Activated naive CD4-positive, alpha-beta T cell treated with Interleukin-2 at 50 U/mL for 16 hours (primary cell): Measurements from ENCODE around the gene CD40.
A peak's percentile ranks its signal among the peaks of the same experiment; 100 is the strongest.
"Not testable (repeated sequence)": the region's sequence is repeated elsewhere in the genome, so short reads cannot be mapped to it uniquely, and the experiment has no call there.

ENCODE experiments used
- DNase-seq: peaks from one replicate; pipeline ENCODE4 v3.0.0-alpha.2; 2020

The CD40 gene

GRCh38 chr20:46117704-46118467 is at the start of gene CD40:
CD40 (plus strand) TSS chr20:46118314; CDS start chr20:46118344, 30 bp downstream.
- peak; percentile 70 for DNase-seq

- no peak for DNase-seq
Measured at GRCh38 chr20:46070215-46070900, 47.8 kb upstream of the CD40 start.

GRCh38 chr20:46071573-46071972 is 46.5 kb upstream of the CD40 start:
- no peak for DNase-seq

DNA sequence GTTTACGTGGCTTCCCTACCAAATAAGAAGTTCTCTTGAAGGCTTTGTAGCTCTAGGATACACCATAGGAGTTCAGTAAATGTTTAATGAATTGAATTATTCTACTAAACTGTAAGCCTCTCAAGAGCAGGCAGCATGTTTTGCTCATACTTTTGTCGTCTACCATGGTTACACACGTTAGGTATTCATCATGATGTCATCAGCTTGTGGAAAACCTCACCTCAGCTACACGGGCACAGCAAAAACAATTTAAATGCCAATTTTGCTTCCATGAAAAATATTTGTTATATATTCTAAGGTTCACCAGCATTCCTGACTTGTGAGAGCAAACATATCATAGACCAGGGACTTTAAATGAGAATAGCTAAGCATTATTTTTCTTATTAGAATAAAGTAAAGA is 45.1 kb upstream of the CD40 start:
- no peak for DNase-seq

DNA sequence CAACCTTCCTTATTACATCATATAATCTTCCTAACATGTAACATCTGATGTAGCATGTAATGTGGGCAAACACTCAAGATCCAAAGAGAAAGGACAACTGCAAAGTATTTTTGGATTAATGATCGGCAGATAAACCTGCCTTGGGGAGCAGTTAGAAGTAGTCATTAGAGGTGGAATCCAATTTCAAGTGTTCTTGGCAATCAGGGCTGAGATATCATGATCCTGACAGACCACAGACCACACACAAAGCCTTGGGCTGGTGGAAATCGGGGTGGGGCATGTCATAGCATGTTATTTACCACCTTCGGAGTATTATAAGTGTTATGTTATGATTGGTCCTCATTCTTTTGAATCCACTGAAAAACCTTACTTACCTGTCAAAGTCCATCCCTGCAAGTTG is 44.7 kb upstream of the CD40 start:
- no peak for DNase-seq

DNA sequence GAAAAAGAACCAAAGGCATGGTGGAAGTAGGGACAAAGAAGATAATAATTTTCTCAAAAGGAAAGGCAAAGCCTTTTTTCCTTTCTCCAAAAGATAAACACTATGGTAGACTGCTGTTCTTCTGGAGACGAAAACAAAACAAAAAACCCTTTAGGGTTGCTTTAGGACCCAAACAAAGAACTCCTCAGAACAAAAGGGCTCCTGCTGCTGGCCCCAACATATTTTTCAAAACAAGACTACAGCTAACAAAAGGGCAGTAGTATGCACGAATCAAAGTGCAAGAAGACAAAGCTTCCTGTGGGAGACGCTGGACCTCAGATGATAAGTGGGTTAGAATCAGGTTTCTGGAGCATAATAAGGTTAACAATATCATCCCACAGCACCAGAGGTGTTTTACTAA is 44.1 kb upstream of the CD40 start:
- DNase-seq = no peak

- DNase-seq = no peak
Measured at GRCh38 chr20:46076806-46077205, 41.3 kb upstream of the CD40 start.

- no peak for DNase-seq
Measured at GRCh38 chr20:46077642-46078305, 40.3 kb upstream of the CD40 start.

- DNase-seq = no peak
Measured at GRCh38 chr20:46078954-46079353, 39.2 kb upstream of the CD40 start.

DNA sequence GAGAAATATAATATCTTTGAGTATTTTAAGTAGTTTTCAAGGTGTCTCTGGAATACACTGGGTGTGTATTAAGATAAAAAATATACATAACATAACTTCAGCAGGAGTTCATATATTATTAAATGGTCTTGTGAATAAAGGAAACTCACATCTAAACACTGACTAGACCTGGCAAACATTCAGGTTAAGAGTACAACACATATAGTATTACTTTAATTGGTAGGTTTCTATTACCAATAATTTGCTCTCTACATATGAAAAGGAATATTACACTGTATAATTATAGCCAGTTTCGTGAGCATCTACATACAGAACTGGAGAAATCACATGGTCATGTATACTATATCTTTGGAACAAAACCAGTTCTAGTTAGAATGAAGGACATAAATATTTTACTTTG is 37.0 kb upstream of the CD40 start:
- DNase-seq = no peak

DNA sequence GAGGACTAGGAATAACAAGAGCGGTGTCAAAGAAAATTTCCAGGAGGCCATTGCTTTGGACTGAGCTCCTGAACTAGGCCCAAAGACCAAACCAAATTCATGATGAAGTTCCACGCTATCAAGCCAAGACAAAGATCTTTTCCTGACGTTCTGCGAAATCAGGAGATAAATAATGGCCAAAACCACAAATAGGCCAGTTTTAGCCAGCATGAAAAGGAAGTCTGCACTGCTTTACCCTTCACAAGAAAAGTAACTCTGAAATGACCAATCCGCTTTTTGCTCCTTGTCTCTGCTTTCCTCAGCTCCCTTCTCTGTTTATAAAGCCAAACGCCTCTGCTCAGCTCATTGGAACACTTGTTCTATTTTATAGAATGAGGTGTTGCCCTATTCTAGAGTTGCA is 35.0 kb upstream of the CD40 start:
- no peak for DNase-seq

GRCh38 chr20:46083531-46084061 is 34.5 kb upstream of the CD40 start:
- DNase-seq = no peak

DNA sequence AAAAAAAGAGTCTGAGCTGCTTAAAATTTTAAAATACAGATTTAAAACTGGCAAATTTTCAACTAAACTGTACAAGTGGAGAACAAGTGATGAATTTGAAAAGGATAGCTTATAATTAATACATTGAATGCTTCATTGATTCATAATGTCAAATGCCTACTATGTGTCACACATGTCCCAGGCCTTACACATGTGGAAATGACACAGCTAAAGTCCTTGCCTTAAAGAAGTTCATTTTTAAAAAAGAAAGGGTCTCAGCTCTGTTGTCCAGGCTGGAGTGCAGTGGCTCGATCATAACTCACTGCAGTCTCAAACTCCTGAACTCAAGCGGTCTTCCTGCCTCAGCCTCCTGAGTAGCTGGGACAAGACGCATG is 33.3 kb upstream of the CD40 start:
- DNase-seq = no peak

GRCh38 chr20:46085179-46085851 is 32.8 kb upstream of the CD40 start:
- no peak for DNase-seq

DNA sequence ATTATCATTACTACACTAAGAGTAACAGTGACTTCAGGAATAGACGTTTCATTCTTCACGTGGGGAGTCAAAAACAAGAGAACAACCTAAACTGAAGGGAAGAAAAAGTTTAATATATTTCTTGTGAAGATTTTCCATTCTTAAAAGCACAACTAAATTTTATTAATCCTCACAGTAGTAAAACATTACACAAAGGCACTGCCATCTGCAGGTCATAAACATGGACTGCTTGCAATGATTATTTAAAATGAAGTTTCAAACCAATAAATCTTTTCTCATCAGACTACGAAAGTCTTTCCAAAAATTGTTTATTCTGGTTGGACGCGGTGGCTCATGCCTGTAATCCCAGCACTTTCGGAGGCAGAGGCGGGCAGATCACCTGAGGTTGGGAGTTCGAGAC is 31.0 kb upstream of the CD40 start:
- no peak for DNase-seq

GRCh38 chr20:46088409-46089166 is 29.5 kb upstream of the CD40 start:
- no peak for DNase-seq

- DNase-seq = peak; percentile 63
Measured at GRCh38 chr20:46089167-46089416, 29.0 kb upstream of the CD40 start.

DNA sequence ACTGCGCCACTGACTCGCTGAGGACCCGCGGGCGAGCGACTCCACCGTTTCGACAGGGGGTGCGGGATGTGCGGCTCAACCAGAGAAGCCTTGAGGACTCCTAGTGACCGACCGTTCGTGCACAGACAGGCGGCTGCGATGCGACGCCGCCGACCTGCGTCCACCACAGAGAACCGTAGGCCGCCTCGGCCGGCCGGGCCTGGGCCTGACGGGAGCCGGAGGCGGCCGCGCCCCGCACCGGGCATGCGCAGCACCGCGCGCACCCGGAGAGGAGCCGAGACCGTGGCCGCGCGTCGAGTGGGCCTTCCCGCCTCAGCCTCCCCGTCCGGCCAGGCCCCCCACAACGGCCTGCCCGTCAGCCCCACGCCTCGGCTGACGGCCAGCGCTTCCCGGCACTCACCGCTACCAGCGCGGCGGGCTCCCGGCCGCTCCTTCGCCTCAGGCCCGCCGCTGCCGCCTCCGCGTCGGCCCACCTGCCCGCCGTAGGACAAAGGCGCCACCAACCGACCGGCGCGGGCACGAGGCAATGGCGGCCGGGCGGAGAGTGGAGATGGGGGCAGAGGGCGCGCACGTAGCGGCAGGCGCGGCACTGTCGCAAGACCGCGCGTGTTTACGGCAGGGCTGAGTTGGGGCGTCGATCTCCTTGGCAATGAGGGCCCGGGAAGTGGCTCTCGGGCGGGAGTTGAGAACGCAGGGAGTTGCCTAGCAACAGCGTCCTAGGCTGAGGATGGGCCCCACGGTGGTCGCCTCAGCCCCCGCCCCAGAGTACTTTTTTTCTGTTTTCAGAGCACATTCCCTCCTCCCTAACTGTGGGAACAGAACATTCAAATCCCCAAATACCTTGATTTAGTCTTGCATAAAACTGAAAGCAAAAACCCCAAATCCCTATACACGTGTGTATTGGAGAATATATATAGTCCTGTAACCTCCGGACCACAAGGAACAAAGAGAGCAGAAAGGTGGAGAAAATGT is 28.4 kb upstream of the CD40 start, which contains the start of gene NCOA5:
Gene NCOA5, minus strand, starts transcription at position 546 of the 972 bp plus-strand sequence. CDS start 10,538 bp downstream, outside the sequence.
- DNase-seq = peak; percentile 95

DNA sequence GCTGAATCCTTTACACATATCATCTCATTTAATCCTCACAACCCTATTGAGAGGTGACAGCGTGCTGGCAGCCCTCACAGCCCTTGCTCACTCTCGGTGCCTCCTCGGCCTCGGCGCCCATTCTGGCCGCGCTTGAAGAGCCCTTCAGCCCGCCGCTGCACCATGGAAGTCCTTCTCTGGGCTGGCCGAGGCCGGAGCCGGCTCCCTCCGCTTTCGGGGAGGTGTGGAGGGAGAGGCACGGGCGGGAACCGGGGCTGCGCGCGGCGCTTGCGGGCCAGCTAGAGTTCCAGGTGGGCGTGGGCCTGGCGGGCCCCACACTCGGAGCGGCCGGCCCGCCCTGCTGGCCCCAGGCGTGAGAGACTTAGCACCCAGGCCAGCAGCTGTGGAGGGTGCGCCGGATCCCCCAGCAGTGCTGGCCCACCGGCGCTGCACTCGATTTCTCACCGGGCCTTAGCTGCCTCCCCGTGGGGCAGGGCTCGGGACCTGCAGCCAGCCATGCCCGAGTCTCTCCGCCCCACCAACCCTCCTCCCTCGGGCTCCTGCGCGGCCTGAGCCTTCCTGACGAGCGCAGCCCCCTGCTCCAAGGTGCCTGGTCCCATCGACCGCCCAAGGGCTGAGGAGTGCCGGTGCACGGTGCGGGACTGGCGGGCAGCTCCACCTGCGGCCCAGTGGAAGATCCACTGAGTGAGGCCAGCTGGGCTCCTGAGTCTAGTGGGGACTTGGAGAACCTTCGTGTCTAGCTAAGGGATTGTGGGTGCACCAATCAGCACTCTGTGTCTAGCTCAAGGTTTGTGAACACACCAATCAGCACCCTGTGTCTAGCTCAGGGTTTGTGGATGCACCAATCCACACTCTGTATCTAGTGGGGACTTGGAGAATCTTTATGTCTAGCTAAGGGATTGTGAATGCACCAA is 26.2 kb upstream of the CD40 start:
- DNase-seq = not testable (repeated sequence)

GRCh38 chr20:46093531-46093930 is 24.6 kb upstream of the CD40 start:
- no peak for DNase-seq
